GM18505 (cell line): ENCODE data around the gene POLRMT.
"Not testable (repeated sequence)": the region's sequence is repeated elsewhere in the genome, so short reads cannot be mapped to it uniquely, and the experiment has no call there.

Experiments used
- ATAC-seq: cut with Tn5 transposase; IDR thresholded peaks from one replicate; pipeline ENCODE4 v1.9.1; 2021; ENCODE audit not compliant: unreplicated experiment
- POLR2A ChIP-seq: IDR thresholded peaks from 4 replicates; pipeline ENCODE4 v1.6.1; 2011; ENCODE audit warnings: borderline replicate concordance; ENCODE audit not compliant: insufficient read depth, insufficient read length; ENCODE audit errors: extremely low read depth

POLRMT gene

DNA sequence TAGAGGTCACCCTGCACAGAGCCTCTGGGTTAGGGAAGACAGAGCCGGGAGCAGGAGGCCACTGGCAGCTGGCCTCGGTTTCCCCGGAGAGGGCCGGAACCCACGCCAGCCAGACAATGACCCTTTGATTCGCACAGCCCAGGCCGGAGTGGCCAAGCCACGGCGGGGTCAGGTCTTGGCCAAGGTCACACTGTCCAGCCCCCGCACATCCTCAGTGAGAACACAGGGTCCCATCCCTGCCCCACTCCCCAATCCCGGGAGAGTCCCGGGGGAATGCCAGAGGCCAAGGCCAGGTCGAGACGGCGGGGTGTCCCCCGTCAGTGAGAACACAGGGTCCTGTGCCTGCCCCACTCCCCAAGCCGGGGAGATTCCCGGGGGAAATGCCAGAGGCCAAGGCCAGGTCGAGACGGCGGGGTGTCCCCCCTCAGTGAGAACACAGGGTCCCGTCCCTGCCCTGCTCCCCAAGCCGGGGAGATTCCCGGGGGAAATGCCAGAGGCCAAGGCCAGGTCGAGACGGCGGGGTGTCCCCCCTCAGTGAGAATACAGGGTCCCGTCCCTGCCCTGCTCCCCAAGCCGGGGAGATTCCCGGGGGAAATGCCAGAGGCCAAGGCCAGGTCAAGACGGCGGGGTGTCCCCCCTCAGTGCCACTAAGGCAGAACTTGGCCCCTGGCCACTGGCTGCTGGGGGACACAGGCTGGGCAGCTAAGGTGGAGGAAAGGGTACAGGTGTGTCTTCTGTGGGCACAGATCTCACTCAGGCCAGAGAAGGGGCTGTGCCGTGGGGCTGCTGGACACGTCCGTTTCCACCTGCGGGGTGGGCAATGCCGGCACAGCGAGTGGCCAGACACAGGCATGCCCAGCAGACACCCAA, 41.2 kb upstream of the POLRMT start:
- no peak for ATAC-seq

DNA sequence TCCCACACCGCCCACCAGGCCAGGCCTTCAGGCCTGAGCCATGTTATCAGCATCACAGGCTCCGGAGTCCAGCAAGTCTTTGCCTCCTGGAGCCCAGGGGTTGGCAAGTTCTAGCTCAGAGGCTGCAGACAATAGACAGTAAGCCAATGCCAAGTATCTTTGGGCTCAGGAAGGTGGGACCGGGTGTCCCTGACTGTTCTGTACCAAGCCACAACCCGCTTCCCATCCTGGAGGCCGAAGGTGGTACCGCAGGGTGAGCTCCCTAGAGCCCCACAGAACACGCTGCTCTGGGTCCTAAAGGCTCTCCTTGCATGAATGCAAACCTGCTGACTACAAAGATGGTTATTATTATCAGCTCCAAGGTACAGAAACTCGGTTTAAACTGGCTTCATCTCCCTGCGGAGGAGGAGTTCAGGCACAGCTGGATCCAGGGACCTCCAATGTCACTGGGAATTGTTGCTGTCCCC, 37.3 kb upstream of the POLRMT start:
- no peak for TF ChIP-seq POLR2A
- ATAC-seq: no peak

More for the DNA sequence above, 41.2 kb upstream of the POLRMT start:
- no peak for TF ChIP-seq POLR2A

DNA sequence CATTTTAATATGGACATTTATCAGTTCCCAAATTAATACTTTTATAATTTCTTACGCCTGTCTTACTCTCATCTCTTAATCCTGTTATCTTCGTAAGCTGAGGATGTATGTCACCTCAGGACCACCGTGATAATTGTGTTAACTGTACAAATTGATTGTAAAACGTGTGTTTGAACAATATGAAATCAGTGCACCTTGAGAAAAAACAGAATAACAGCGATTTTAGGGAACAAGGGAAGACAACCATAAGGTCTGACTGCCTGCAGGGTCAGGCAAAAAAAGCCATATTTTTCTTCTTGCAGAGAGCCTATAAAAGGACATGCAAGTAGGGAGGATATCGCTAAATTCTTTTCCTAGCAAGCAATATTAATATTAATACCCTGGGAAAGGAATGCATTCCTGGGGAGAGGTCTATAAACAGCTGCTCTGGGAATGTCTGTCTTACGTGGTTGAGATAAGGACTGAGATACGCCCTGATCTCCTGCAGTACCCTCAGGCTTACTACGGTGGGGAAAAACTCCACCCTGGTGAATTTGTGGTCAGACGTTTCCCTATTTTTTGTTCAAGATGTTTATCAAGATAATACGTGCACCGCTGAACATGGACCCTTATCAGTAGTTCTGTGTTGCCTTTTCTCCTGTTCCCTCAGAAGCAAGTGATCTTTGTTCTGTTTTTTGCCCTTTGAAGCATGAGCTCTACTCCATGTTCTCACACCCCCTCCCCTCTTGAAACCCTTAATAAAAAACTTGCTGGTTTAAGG, 35.5 kb upstream of the POLRMT start:
- not testable (repeated sequence) for ATAC-seq

DNA sequence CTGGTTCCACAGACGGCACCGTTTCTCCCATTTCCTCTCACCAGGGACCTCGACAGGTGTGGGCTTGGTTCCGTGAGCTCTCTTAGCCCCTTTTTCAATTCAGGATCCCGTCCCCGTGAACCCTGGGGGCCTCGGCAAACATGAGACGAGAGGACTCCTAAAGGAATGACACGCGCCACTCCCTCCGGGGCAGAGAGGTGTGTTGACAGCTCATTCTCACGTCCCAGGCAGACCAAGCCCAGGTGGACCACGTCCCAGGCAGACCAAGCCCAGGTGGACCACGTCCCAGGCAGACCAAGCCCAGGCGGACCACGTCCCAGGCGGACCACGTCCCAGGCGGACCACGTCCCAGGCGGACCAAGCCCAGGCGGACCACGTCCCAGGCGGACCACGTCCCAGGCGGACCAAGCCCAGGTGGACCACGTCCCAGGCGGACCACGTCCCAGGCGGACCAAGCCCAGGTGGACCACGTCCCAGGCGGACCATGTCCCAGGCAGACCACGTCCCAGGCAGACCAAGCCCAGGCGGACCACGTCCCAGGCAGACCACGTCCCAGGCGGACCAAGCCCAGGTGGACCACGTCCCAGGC, 33.7 kb upstream of the POLRMT start:
- not testable (repeated sequence) for ATAC-seq

DNA sequence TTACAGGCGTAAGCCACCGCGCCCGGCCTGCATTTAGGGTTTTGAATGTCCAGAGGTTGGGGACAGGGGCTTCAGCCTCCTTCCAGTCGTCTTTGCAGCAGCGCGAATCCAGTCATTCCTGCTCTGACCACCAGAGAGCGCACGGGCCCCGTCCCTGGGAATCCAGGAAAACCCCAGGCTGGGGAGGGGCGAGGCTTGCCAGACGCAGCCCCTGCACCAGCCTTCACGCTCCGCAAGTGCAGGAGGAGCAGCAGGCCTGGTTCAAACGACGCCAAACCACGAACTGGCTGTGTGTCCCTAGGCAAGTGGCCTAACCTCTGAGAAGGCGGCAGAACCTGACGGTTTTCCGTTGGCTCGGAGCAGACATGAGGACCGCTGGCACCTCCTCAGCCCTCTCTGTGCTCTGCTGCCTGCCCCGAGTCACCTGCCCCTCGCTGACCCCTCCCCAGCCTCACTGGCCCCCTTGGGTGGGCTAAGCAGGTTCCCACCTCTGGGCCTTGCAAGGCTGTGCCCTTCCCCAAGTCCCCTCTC, 31.6 kb upstream of the POLRMT start:
- ATAC-seq: no peak
- no peak for TF ChIP-seq POLR2A

DNA sequence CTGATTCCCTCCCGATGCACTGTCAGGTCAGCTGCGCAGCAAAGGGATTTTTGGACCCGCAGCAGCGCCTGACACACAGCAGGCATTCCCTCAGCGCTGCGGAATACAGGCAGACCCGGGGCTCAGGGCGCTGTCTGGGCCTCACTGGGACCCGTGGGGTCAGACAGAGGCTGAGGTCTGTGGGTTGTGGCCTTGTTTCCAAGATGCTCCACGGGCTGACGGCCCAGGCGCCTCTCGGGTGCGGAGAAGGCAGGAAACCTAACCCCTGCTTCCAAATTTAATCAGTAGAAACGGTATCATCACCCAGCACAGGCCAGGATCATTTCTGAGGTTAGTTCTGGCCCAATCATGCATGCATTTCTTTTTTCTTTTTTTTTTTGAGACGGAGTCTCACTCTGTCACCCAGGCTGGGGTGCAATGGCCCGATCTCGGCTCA, 30.4 kb upstream of the POLRMT start:
- no peak for TF ChIP-seq POLR2A

DNA sequence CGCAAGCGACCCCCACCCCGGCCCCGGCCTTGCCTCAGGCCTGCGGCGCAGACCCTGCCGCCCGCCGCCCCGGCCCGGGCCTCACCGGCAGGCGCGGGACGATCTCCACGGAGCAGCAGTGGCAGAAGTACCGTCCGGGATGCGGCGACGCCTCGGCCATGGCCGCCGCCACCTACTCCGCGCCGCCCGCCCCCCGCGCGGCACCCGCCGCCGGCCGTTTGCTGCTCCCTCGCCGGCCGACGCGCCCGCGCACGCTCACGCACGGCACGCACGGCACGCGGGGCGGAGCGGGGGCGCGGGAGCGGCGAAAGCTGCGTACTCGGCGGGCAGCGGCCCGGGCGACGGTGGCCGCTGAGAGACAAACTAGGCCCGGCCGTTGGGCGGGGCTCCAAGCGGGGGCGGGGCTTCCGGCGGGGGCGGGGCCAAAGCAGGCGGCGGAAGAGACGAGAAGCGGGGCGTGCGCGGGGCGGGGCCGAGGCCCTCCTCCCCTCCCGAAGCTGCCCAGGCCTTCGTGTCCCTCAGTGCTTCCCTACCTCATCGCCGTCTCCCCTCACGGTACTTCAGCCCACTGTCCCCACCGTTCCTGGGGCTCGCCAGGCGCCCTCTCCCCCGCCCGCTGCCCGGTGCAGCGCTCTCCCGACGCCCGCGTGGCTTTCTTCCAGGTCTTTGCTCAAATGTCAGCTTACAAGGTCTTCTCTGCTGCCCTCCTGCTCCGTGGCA, 29.8 kb upstream of the POLRMT start, which contains the start of gene RNF126:
TSS of gene RNF126 (minus strand) at position 253 of the 720 bp plus-strand sequence. CDS start at position 160, 93 bp downstream.
- peak; percentile 53 for ATAC-seq
- TF ChIP-seq POLR2A: peak; percentile 73

More for the DNA sequence above, 30.4 kb upstream of the POLRMT start:
- ATAC-seq: no peak

DNA sequence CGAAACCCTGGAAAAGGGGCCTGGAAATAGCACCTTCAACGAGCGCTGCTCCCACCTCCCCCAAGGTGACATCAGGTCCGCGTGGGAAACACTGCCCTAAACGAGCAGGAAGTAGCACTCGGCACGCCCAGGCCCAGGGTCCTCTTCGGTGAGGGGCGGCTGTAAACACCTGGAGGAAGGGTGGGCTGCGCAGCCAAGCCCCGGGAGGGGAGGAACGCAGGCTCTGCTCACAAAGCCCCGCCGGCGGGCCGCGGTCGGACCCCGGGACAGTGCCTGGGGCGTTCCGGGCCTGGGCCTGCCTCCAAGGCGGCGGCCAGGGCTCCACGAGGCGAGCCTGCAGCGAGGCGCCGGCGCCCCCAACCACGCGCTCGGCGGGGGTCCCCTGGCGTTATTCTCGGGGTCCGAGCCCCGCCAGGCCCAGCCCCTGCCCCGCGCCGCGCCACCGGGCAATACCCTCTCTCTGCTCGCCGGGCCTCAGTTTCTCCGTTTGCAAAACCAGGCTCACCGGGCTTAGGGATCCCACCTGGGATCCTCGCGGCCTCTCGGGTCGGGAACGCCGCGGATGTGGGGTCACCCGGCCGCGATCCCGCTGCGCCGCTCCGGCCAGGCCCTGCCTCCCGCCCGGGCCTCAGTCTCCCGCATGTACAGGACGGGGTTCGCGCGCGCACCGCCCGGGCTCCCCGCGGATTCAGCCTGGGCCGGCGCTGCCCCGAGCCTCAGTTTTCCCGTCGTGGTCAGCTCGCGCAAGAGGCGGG, 29.0 kb upstream of the POLRMT start:
- ATAC-seq: peak; percentile 13
- TF ChIP-seq POLR2A: peak; percentile 35

DNA sequence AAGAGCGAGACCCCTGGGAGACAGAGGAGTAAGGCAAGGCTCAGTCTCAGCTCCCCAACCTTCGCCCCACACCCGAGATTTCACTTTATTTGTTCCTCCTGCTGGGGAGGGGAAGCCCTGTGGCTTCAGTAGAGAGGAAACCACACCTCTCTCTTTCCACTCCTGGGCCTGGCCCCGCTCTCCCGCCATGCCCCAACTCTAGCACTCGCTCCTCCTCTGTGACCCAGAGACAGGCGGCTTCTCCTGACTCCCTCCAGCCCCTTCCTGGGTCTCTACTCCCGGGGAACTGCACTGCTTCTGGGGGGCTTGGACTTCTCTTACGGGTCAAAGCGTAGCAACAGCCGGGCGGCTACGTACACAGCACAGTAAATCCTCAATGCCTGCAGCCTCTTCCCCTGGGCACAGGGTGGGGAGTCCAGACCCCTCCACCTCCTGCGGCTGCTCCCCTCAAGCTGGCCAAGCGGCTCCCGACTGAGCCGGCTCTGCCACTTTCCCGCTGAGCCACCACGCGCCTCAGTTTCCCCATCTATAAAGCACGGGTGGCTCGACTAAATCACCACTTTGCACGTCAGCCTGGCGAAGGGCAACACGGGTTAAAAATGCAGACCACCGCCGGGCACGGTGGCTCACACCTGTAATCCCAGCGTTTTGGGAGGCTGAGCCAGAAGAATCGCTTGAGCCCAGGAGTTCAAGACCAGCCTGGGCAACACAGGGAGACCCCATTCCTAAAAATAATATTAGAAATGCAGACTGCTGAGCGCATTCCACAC, 28.3 kb upstream of the POLRMT start:
- ATAC-seq: no peak

DNA sequence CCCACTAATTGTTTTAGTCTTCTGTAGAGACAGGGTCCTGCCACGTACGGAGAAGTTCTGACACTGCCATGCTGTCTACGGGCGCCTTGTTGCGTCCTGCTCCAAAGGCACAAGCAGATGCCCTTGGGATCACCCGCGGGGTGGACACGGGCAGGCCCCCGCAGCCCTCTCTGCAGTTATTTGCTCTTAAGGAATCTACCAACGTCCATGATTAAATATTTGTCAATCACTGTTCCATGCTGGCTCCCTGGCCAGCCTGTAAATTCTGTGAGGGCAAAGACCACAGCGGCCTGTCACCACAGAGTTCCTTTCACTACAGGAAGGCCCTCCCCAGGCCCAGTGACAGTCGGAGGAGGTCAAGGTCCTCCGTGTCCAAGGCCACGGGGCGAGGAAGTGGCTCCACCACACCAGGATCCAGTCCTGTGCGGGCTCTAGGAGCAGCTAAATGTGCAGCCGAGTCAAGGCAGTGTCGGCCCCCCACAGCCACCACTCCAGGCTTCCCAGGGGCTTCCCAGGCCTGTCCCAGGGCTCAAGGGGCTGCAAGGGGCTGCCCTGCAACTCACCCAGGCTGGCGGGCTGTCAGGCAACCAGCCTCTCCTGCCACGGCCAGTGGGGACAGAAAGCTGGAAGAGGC, 27.6 kb upstream of the POLRMT start:
- ATAC-seq: no peak
- TF ChIP-seq POLR2A: no peak

More for the DNA sequence above, 28.3 kb upstream of the POLRMT start:
- TF ChIP-seq POLR2A: no peak
